ENCODE results near the gene DYNC2I2.
"Not testable (repeated sequence)": the region's sequence is repeated elsewhere in the genome, so short reads cannot be mapped to it uniquely, and the experiment has no call there.

DYNC2I2 gene

DNA sequence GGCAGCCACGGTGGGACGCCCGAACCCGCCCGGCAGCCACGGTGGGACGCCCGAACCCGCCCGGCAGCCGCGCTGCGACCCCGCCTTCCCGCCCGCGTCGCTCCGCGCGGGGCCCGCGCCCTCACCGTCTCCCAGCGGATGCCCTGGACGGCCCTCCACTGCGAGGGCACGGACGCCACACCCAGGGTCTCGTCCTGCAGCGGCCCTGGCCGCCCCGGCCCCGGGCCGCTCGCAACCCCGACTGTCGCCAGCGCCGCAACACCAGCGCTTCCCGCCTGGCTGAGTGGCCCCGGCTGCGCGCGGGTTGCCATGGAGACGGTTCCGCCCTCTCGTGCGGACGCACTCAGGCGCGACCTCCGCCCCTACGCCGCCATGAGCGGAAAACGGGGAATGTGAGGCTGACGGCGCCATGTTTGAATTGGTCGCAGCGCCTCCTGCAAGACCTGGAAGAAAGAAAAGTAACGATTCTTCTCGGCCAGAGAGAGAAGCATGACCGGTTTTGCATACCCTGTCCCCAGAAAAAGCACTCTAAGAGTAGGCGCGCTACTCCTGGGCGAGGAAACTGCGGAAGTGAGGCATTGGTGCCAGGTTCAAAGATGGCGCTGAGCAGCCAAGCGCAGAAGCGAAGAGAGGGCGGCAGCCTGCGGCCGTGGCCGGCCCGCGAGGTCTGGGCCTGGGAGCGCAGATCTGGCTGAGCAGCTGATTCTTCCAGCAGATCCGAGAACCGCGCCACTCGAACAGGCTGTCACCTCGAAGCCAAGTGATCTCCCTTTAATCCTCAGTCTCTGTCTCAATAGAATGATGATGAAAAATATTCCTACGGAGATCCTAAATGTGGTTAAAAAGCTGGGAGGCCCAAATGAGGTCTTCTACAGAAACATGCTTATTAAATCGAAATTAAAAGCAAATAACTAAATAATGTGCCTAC, at the start of gene DYNC2I2:
DYNC2I2 (minus strand) TSS at position 432 of the 928 bp plus-strand sequence; CDS start at position 311, 121 bp downstream.
- peak; percentile 93 to 96 for DNase-seq (ENCODE audit: low read depth in 1 of 2, low spot score in 1 of 2)

DNA sequence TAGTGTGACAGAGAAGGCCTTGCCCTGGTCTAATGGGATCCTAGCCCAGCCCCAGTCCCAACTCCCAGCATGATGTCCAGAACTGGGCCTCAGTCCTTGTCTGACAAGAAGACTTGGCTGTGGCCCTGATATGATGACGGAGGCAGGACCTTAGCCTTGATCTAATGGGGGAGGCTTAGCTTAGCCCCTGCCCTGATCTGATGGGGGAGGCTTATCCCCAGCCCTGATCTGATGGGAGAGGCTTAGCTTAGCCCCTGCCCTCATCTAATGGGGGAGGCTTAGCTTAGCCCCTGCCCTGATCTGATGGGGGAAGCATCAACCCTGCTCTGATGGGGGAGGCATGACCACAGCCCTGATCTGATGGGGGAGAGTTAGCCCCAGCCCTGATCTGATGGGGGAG, 49.4 kb upstream of the DYNC2I2 start:
- DNase-seq (ENCODE audit: low read depth in 1 of 2, low spot score in 1 of 2), result no peak

DNA sequence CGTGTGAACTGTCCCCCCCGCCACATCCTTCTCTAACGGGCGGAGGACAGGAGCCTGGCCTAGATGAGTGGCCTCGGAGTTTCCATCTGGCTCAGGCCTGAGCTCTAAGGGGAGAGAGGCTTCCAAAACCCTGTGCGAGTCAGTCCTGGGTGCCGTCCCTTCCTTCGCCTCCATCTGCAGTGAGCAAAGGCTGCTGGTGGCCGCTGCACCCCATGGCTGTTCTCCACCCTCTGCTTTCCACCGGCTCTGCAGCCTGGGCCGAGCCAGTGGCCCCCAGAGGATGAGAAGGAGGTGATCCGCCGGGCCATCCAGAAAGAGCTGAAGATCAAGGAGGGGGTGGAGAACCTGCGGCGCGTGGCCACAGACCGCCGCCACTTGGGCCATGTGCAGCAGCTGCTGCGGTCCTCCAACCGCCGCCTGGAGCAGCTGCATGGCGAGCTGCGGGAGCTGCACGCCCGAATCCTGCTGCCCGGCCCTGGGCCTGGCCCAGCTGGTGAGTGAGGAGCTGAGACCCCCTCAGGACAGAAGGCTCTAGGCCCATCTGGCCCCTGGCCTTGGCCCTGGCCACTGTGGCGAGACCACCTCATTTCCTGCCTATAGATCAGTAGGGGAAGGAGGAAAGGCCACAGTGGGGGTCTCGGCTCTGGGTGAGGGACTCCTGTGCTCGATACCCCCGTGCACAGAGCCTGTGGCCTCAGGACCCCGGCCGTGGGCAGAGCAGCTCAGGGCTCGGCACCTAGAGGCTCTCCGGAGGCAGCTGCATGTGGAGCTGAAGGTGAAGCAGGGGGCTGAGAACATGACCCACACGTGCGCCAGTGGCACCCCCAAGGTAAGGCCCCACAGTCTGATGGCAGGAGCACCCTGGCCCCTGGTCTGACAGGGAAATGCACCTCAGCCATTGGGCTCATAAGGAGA, 48.7 kb upstream of the DYNC2I2 start:
- DNase-seq (ENCODE audit: low read depth in 1 of 2, low spot score in 1 of 2), result no peak

DNA sequence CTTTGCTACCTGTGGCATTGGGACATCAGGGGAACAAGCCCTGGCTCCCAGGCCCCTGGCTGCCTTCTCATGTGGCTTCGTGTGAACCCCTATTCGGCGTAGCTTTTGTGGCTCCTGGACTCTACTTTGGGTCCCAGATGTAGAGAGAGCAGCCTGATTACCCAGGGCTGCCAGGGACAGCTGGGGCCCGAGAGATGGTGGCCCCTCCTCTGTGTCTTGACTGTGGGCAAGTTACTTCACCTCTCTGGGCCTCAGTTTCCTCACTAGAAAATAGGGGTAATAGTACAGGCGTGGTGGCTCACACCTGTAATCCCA, 47.7 kb upstream of the DYNC2I2 start:
- DNase-seq (ENCODE audit: low read depth in 1 of 2, low spot score in 1 of 2), result no peak

DNA sequence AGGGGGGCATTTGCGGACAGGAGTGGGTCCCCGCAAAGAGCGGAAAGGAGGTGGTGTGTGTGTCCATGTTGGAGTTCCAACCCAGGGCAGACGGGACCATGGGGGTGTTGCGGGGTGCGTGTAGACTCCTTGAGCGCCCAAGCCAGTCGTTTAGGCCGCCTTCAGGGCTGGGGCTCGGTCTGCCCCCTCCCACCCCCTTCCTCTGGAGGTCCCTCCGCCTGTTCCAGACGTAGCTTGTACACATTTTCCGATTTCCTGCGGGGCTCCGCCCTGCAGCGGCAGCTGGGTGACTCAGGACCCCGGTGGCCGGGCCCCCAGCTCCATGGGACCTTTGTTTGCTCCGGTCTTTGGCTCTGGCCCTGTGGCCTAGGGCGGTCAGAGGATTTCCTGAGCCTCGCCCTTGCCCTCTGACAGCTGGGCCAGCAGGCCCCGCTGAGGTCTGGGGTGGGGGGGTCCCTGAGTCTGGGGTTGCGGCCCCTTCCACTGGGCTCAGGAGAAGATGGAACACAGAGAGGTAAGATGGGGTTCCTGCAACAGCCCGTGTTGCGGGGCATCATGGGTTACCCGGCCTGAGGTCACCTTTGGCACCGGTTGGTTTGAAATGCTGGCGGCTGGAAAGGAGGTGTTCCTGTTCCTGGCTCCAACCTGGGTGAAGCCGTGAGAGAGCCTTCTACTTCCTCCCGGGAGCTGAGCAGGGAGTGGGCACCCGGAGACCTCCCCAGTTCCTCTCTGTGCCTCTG, 47.1 kb upstream of the DYNC2I2 start:
- no peak for DNase-seq (ENCODE audit: low read depth in 1 of 2, low spot score in 1 of 2)

DNA sequence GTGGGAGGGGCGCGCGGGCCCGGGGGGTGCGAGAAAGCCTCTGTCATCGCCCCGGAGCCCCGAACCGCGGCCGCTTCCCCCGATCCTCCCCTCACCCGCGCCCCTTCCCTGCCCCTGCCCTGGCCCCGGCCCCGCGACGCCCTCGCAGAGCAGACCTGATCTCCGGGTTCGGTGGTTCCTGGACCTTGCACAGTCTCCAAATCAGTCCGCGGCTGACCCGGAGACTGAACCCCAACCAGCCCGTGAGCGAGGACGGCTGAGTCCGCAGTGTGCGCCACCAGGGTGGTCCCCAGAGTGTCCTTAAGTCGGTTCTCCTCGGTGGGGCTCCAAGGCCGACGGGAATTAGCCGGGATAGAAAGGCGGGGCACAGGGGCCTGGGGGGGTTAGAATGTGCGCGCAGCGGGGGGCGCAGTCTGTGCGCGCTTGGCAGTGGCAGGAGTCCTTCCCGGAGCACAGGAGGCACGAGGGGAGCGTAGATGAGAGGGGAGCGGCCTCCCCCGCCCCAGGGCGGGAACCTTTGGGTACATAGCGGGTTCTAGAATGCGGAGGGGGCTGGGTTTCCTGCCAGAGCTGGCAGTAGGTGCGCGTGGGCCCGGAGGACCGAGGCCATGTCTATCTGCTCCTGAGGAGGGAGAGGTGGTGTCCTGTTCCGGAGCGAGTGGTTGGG, 46.4 kb upstream of the DYNC2I2 start:
- peak in 1 of 2 donors; percentile 27 for DNase-seq (ENCODE audit: low read depth in 1 of 2, low spot score in 1 of 2)

DNA sequence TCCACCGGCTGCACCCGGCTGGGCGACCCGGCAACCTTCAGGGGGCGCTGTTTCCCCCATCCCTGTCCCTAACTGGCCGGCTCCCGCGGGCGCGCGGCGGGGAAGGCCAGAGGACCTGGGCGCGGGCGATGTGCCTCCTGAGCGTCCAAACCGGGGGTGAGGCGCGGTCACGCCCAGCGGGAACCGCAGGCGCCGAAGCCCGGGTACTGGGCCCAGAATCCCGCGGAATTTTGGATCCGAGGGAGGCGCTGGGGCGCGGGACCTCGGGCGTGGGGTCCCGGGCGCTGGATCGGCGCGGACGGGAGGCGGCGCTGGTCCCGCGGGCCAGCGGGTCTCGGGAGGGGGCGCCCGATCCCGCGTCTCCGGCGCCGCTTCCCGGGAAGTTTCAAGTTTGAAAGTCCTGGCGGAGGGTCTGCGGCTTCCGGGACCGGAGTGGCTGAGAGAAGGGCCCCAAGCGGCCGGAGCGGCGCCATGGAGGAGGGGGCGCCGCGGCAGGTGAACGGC, 45.9 kb upstream of the DYNC2I2 start, which contains the start of gene PKN3:
PKN3 (plus strand) TSS at position 59 of the 504 bp plus-strand sequence; CDS start at position 472, 413 bp downstream.
- peak; percentile 73 to 81 for DNase-seq (ENCODE audit: low read depth in 1 of 2, low spot score in 1 of 2)

DNA sequence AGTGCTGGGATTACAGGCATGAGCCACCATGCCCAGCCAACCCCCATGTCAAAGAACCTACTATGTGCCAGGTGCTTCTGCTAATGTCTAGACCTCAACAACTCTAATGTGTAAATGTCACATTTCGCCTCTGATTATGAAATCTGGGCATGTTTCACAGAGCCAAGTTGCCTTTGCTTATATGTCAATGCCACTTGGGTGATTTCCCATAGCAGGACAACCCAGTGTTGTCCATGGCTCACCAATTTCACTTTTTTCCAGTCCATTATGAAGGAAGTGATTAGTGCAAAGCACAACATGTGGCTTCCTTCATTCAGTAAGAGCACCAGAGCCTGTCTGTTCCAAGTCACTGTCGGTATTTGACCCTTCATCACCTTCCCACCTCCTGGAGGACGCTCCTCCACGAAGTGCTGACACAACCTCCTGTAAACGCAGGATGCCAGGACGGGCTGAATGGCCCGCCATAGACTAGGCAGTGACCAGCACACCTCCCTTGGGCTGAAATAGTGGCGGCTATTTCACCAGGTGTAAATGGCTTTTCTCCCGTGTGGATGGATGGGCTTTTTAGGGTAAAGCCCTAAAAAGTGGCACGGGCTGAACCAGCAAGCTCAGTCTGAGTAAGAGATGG, 44.7 kb upstream of the DYNC2I2 start:
- no peak for DNase-seq (ENCODE audit: low read depth in 1 of 2, low spot score in 1 of 2)

DNA sequence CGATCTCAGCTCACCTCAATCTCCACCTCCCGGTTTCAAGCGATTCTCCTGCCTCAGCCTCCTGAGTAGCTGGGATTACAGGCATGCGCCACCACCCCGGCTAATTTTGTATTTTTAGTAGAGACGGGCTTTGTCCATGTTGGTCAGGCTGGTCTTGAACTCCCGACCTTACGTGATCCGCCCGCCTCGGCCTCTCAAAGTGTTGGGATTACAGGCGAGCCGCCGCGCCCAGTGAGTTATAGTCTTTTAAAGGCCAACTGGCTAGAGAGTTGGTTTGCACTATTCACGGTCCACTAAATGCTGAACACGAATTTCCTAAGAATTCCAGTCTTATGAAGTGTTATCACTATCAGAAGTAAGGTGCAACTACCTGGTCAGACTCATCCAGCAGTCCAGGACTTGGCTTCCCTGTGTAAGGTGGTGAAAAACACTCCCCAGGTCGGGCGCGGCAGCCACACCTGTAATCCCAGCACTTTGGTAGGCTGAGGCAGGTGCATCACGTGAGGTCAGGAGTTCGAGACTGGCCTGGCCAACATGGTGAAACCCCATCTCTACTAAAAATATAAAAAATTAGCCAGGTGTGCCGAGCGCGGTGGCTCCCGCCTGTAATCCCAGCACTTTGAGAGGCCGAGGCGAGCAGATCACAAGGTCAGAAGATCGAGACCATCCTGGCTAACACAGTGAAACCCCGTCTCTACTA, 42.6 kb upstream of the DYNC2I2 start:
- DNase-seq (ENCODE audit: low read depth in 1 of 2, low spot score in 1 of 2), result not testable (repeated sequence)

DNA sequence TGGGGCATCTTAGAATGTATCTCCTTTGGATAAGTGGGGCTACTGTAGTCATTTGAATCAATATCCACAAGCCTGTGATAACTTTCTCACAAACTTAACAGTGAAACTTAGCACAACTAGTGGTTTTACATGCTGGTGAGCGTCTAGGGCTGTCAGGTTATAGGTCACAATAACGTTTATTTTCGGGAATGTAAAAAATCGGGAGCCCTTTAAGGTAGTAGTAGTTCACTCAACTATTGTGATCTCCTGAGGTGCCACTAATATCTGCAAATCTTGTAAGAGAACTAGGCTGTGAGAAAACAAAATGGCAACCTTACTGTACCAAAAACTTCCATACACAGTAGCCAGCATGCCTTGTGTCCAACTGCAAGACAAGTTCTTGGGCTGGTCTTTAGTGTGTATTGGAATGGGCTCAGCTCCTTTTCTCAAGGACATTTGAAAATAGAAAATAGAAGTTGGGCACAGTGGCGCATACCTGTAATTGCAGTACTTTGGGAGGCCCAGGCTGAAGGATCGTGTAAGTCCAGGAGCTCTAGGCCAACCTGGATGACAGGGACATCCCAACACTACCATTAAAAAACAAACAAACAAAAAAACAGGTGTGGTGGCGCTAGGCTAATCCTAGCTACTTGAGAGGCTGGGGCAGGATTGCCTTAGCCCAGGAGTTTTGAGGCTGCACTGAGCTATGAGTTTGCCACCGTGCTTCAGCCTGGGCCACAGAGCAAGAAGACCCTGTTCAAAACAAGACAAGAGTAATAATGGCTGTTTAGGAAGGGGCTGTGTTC, 40.5 kb upstream of the DYNC2I2 start:
- no peak for DNase-seq (ENCODE audit: low read depth in 1 of 2, low spot score in 1 of 2)

DNA sequence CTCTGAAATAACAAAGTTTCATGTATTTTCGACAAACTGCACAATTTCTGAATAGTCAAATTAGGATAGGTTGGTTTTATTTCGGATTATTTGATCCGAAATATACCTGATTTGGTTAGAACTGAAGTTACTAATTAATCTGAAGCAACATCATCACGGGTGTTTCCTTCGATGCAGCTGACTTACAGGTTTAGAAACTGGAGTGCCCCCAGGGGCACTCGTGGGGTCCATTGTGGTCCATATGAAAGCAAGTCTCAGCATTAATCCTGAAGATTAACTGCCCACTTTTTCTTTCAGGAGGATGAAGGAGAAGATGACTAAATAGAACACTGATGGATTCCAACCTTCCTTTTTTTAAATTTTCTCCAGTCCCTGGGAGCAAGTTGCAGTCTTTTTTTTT, 37.7 kb upstream of the DYNC2I2 start:
- DNase-seq (ENCODE audit: low read depth in 1 of 2, low spot score in 1 of 2), result no peak

DNA sequence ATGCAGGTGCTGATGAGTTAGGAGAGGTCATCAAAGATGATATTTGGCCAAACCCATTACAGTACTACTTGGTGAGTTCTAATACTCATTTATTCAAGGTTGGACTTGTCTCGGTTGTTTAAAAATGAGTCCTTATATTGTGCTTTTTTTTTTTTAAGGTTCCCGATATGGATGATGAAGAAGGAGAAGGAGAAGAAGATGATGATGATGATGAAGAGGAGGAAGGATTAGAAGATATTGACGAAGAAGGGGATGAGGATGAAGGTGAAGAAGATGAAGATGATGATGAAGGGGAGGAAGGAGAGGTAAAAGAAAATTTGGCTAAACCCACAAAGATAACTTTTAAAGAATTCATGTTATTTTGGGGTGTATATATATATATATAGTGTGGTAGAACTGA, 37.1 kb upstream of the DYNC2I2 start:
- DNase-seq (ENCODE audit: low read depth in 1 of 2, low spot score in 1 of 2), result not testable (repeated sequence)

DNA sequence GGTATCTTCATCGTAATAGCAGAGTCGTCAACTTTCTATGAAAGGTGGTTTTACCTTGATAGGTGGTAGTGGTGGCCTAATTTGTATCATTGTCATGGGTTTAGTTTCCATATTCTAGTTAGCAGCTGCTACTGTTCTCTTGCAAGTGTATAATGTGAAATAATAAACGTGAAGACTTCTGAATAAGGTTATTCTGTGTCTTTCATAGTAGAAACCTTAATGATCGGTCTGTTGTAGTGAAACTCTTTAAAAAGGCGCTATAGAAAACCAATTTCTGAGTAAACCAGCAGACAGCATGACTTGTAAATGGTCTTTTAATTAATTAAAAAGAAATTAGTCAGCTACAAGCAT, 34.0 kb upstream of the DYNC2I2 start:
- no peak for DNase-seq (ENCODE audit: low read depth in 1 of 2, low spot score in 1 of 2)

DNA sequence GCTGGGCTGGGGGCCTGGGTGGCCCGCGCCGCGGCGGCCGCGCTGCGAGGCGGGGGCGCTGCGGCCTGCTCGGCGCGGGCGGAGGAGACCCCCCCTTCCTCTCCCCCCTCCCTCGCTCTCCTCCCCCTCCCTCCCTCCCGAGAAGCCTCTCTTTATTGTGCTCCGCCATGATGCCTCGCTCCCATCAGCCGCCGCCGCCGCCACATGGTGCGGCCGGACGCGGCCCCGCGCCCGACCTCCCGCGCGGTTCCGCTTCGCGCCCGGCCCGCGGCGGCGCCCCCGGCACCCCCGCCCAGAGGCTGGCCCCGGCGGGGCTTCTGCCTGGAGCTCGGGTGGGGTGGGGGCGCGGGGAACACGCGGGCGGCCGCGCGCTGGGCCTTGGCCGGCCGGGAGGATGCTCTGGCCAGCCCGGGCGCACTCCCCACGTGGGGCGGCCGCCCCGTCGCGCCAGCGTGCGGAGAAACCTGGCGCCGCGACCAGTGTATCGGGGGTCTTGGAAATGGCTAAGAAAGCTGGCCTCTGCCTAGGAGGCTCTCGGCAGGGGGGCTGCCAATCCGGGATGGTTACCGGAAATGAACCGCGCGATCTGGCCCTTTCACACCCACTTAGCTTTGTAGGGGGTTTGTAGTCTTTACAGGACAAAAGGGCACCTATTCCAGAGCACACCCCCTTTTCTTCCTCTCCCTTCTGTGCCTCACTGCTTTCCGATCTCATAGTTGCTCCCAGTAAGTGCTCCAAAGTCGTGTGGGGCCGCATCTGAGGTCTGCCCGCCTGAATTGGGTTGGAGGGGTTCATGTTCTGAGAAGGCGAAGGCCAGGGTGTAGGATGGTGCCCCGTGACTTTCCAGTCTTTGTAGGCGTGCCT, 33.4 kb upstream of the DYNC2I2 start:
- peak in 1 of 2 donors; percentile 45 for DNase-seq (ENCODE audit: low read depth in 1 of 2, low spot score in 1 of 2)

DNA sequence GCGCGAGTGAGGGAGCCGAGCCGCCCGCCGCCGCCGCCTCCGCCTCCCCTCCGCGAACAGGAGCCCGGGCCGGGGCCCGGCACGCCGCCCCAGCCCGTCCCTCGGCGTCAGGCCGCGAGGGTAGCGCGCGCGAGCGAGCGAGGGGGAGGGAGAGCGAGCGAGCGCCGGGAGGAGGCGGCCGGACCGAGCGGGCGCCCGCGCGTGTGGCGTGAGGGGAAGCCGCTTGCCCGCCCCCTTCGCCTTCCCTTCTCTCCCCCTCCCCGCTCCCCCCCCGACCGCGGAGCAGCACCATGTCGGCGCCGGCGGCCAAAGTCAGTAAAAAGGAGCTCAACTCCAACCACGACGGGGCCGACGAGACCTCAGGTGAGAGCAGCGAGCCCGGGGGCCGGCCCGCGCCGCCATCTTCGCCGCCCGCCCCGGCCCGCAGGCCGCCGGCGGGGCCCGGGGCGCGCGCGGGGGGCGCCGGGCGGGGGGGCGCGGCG, 32.7 kb upstream of the DYNC2I2 start:
- DNase-seq (ENCODE audit: low read depth in 1 of 2, low spot score in 1 of 2), result peak; percentile 38 to 46

DNA sequence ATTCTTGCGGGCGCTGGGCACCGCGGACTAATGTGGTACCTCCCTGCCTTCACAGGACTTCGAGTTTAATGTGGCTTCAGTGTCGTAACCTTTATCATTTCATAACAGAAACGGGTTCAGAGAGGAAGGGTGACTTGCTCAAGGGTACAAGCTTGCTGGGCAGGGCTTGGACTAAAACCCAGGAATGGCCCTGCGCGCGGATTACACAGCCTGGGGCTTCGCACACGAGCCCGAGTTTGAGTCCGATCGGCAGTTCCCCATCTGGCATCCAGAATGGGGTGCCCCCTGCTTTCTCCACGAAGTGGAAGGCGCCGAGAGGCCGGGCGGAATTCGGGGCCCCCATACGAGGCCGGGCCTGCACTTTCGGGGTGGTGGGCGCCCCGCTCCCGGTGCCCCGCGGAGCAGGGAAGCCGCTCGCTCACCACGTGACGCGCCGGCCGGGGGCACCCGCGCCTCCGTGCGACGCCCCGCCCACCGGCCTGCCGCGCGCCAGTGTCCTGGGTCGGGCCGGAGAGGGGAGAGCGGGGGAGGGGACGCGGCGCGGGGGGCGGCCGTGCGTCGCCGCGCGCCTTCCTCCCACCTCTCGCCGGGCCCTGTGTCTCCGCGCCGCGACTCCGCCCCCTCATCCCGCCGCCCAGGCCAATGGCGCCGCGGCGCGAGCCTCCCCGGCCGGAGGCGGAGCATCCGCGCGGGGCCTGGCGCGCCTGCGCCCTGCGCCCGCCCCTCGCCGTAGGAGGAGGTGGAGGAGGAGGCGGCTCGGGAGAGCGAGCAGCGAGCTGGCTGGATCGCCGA, 32.0 kb upstream of the DYNC2I2 start, which contains the start of gene SET:
SET (plus strand) TSS at position 722 of the 792 bp plus-strand sequence. CDS start 361 bp downstream, outside the sequence.
- DNase-seq (ENCODE audit: low read depth in 1 of 2, low spot score in 1 of 2), result peak; percentile 87 to 91

DNA sequence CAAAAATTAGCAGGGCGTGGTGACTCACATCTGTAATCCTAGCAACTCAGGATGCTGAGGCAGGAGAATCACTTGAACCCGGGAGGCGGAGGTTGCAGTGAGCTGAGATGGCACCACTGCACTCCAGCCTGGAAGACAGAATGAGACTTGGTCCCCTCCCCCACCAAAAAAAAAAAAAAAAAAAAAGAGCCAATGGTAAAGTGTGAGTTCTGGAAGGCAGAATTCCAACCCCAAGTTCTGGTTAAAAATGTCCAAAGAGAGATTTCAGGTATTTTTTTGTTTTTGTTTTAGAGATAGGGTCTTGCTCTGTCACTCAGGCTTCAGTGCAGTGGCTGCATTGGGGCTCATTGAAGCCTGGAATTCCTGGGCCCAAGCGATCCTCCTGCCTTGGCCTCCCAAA, 30.8 kb upstream of the DYNC2I2 start:
- DNase-seq (ENCODE audit: low read depth in 1 of 2, low spot score in 1 of 2), result no peak
